ENCODE results near the gene PRODH.
"Not testable (repeated sequence)": the region's sequence is repeated elsewhere in the genome, so short reads cannot be mapped to it uniquely, and the experiment has no call there.

The PRODH gene

DNA sequence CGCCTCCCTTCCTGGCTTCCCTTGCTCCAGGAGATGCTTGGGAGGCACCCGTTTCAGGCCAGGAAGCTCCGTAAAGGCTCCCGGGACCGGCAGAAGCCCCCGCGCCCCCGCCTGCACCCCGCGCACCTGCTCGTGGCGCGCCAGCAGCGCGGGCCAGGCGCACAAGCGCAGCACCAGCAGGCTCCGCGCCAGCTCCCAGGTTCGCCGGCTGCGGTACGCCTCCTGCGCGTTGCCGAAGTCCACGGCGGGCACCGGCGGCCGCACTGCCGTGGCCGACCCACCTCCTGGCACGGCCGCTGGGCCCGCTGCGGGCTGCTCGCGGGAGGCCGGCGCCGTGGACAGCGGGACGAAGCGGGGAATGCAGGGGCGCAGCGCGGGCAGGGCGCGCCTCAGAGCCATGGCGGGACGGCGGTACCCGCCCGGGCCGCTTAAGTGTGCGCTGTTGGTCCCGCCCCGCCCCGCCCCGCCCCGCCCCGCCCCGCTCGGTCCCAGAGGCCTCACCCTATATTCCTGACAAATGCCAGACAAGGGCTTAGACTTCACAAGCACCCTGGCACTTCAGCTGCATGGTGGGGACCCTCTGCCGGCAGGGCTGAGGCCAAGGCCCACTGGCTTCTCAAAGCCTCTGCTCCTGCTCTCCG, at the start of gene PRODH:
TSS of gene PRODH (minus strand) at position 405 of the 641 bp plus-strand sequence. CDS start at position 399, 6 bp downstream.
- no peak for DNase-seq (ENCODE audit: low read depth)

- no peak for DNase-seq (ENCODE audit: low read depth)
Observed at GRCh38 chr22:18985780-18986179, 49.7 kb upstream of the PRODH start.

DNA sequence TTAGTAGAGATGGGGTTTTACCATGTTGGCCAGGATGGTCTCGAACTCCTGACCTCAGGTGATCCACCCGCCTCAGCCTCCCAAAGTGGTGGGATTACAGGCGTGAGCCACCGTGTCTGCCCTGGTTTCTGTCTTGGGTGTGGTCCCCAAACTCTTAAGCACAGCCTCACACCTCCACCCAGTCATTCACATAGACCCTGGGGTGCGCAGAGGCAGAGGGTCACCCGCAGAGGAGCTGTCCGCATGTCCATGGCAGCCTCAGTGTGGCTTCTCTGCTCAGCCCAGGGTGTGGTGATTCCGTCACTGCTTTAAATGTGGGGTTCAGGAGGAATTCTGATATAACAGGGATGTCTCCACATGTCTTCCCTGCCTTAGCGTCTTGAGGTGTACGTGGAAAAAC, 48.5 kb upstream of the PRODH start:
- no peak for DNase-seq (ENCODE audit: low read depth)

DNA sequence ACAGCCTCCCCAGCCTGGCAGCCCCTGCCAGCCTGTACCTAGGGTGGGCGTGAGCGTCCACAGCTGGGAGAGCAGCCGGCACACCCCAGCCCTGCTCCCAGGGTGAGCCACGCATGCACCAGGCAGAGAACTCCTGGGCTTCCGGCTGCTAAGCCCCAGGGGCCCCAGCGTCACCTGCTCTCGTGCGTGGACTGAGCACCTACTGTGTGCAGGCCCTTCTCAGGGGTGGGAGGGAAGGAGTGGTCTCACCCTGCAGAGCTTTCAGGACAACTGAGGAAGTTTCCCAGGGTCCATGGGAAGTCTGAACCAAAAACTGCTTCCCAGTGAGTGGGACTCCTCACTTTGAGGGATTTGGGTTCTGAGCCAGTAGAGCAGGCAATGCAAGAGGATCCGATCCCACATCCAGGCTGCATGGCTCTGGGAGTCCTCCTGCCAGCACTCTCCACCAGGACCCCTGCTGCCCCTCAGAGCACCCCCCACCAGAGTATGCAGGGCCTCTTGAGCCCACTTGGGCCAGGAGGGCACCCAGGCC, 47.1 kb upstream of the PRODH start:
- DNase-seq (ENCODE audit: low read depth): no peak

DNA sequence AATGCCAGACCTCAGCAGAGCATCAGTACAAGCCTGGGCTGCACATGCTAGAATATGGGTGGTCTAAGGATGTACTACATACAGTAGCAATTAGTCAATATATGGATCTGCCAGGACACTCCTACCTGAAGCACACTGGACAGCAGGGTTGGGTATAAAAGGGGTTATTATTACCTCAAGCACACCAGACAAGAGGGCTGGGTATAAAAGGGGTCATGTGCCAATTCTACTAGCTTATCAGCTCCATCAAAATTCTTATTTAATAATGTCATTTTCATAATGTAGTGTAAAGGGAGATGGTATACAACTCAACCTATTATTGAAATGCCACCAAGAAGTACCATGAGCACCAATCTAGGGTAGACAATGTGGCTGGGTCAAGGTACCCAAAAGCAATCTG, 44.7 kb upstream of the PRODH start:
- DNase-seq (ENCODE audit: low read depth): no peak

- no peak for DNase-seq (ENCODE audit: low read depth)
Observed at GRCh38 chr22:18979957-18980356, 43.9 kb upstream of the PRODH start.

DNA sequence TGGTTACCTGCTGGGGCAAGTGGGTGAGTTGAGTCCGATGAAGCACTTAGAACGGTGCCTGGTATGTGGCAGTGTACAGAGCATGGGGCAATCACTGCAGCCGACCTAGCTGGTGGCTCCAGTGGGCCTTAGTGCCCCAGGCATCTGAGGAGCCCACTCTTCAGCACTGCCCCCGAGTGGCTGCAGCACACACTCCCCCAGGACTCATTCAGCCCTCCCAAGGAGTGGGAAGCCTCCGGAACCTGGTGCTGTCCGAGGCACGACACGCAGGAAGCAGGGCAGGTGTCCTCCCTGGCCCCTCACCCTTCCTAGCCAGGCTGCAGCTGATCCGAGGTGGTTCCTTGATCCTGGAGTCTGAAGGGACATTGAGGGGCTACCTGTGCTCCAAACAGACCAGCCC, 42.4 kb upstream of the PRODH start:
- no peak for DNase-seq (ENCODE audit: low read depth)

- no peak for DNase-seq (ENCODE audit: low read depth)
Observed at GRCh38 chr22:18977824-18978425, 41.8 kb upstream of the PRODH start.

DNA sequence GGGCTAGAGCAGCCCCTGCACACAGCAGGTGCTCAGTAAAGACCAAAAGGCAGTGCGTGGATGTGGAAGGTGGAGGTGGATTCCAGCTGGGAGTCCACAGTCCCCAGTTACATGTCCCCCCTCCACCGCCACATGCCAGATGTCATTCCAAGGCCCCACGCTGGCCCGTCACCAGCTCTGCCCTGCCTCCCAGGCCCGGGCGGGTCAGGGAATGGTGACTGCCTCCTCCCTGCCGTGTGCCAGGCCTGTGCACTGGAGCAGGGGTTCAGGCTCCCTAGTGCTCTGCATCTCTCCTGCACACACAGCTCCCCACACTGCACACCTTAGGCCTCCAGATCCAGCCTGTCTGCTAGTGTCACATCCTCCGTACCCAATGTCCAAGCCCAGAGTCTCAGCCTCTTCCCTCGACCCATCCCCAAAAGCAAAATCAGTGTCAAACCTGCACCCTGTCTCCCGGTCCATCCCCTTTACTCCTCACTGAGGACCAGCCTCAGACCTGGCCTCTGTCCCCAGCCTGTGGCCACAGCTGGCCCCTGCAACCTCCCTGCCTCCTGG, 40.2 kb upstream of the PRODH start:
- DNase-seq (ENCODE audit: low read depth): no peak

GRCh38 chr22:18975434-18976196, 39.5 kb upstream of the PRODH start:
- DNase-seq (ENCODE audit: low read depth): no peak

GRCh38 chr22:18974477-18975180, 38.5 kb upstream of the PRODH start:
- DNase-seq (ENCODE audit: low read depth): no peak

DNA sequence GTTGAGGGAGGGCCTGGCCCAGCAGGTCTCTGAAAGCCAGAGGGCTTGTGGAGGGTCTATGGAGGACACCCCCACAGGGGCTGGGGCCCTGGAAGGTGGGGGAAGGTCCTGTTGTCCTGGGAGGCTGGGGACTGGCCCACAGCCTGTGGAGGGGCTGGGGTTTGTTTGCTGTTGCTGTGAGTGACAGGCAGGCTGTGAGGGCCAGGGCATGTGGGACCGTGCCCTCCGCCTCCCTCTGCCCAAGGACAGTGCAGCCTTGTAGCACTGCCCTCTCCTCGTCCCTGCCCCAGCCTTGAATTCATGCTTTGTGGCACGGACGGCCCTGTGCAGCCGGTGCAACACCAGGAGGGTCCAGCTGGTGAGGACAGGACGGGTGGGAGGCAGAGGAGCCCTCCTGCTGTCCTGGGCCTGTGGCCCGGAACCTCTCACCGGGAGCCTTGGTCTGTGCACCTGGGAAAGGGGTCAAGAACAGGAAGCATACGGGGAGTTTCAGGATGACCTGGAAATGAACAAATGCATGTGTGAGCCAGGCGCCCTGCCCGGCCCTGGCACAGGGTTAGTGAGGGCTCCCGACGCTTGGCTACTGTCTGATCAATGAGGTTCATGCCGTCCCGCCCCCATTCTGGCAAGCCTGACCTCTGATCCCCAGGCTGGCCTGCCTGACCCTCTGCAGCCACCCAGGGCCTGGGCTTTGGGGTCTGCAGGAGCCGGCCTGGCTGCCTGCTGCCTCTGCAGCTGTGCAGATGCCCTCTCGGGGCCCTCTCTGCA, 37.4 kb upstream of the PRODH start:
- no peak for DNase-seq (ENCODE audit: low read depth)

- not testable (repeated sequence) for DNase-seq (ENCODE audit: low read depth)
Observed at GRCh38 chr22:18972591-18972990, 36.5 kb upstream of the PRODH start.

DNA sequence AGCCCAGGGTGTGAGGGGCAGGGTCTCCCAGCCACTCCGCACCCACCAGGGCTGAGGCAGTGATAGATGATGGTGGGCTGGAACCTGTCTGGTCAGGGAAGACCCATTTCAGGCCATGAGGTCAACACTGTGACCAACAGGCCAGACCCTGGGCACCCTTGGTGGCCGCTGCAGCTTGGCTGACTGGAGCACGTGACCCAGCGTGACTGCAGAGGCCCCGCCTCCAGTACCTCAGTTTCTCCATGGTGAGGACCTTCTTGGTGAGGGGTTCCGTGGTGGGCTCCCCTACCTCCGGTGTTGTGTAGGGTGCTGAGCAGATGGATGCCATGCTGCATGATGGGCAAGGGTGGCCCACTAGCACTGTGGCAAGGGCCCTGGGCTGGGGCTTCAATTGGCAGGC, 35.9 kb upstream of the PRODH start:
- DNase-seq (ENCODE audit: low read depth): not testable (repeated sequence)

DNA sequence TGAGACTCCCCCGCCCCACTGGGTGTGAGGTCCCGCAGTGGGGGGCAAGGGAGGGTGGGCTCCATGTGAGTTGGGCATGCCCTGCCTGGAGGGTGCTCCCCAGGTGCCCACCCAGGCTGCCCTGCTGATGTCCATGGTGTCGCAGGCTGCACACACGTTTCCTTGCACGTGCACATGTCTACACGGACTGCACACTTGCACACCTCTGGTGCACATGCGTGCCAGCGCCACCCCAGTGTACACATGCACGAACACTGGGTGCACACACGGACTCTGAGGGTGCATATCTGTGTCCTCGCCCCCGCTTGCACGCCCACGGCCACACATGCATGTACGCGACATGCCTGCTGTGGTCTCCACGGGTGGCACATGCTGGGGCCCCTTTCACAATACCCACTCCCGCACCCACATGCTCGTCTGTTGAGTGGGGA, 35.2 kb upstream of the PRODH start:
- DNase-seq (ENCODE audit: low read depth): no peak

DNA sequence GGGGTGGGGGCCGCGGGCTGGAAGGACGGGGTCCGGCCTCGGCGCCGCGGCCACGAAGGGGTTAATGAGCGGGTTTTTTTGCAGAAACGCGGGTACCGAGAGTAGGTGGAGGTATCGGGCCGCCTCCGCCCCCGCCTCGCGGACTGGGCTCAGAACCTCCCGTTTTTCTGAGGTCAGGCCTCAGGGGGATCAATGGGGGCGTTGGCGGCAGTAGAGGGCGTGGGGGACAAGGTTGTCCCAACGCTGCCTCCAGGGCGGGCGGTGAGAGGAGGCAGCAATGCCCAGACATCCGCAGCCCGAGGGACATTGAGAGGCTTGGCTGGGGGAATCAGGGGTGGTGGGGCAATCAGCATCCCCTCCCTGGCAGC, 34.8 kb upstream of the PRODH start:
- DNase-seq (ENCODE audit: low read depth): no peak

DNA sequence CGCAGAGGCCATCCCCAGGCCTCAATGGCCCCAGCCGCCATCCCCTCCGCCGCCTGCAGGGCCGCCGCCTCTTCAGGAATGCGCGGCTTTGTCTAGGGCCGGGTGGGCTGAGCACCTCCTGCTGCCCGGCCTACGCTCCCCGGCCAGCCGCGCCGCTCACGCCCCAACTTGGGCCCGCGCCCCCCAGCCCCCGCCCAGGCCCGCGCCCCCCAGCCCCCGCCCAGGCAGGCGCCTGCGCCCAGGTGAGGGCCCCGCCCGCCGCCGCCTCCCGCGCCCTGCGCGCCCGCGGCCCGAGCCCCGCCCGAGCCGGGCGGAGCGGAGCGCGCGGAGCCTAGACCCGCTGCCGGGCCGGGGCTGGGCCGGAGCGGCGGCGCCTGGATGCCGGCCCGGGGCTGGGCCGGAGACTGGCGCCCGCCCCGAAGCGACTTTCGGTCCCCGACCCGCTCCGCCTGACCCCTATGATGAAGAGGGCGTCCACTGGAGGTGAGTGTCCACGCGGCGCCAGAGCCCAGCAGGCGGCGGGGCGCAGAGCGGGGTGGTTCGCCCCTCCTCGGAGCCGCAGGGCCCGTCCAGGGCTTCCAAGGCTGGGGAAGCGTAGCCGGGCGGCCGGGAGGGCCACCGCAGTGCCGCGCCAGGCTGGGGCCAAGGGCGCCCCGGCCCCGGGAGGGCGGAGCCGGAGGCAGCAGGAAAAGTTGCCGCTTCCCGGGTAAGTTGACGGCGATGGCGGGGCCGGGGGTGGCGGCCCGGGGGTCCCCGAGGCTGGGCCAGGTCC, 34.3 kb upstream of the PRODH start:
- DNase-seq (ENCODE audit: low read depth): no peak

DNA sequence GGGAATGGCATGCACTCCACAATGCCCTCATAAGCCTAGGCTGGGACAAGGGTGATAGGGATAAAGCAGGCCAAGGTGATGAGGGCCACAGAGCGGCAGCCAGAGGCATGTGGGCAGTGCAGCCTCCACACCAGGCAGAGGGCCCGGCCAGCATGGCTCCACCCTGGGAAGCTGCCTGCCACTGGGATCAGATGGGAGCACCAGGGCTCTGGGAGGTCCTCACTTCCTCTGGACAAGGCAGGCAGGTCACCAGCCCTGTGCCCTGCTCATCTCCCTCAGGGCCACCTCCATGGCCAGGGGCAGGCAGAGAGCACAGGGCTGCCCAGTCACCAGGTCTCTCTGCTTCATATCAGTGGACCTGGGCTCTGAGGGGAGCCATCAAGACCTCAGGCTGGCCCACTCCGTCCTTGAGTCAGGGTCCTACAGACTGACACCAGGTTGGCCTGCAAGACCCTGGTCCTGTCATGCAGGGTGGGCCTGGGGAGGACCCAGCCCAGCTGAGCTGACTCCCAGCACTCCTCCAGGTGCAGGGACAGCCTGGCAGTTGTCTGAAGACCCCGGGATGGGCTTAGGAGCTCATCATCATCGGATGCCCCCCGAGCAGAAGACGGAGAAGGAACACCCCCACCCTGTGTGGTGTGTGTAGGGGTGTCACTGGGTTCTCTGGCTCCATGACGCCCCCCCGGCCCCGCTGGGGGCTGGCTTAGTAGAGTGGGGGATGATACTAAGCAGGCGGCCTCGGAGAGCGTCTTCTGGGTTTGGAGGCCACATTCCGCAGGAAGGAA, 33.3 kb upstream of the PRODH start:
- not testable (repeated sequence) for DNase-seq (ENCODE audit: low read depth)

DNA sequence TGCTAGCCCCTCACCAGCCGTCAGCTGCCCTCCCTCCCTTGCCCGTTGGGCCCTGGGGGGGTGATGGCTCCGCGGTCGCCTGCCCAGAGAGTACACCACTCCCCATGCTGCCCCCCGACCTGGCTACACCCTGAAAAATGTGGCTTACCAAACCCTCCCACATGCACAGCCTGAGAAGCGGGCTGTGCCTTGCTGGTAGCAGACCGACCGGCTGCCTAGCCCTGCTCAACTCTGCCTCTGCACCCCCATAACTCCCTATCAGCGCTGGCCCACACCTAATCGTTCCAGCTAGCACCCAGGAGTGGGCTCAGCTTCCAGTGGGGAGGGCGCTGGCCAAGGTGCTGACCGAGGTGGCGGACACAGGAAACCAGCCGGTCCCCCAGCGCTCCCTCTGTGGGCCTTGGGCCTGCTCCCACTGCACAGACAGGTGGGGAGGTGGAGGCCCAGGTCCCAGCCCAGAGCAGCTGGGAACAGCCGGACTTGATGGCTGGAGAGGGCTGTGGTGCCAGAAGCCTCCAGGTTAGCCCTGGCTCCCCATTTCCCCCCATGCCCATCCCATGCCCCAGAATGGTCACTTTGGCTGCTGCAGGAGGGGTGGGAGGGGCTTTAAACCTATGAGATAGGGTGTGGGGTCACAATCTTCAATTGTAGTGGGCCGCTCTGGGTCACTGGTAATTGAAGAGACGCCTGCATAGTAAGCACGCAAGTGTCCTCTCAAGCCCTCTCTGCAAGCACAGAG, 32.1 kb upstream of the PRODH start:
- DNase-seq (ENCODE audit: low read depth): no peak
